ENCODE measurements around the gene LRRC63.
A peak's percentile ranks its signal among the peaks of the same experiment; 100 is the strongest.
"Not testable (repeated sequence)": the region's sequence is repeated elsewhere in the genome, so short reads cannot be mapped to it uniquely, and the experiment has no call there.

Gene LRRC63

DNA sequence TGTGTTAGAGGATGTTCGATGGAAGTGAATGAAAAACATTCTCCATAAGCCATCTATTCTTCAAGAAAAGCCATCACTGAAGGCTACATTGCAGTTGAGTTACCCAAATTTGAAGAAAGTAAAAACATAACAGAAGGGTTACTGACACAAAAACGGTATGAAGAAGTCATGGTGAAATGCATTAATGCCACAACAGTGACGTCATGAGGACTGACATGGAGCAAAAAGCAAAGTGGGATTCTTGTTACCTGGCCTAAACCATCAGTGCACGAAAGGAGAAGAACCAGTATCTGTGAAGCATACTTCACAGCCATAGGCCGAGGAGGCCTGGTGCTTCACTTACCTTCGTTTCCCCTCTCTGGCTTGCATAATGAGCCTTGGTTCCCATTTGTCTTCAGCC, 58.7 kb downstream of the LRRC63 start:
- Histone ChIP-seq H2BK120ac (ENCODE audit: low read depth, low read length) (no peak overlapping the region), H3K27me3 (ENCODE audit: insufficient read depth, low read length, poor library complexity) (no peaks in the 10 kb centered on the region), H3K4me3 (ENCODE audit: low read length) (no peak overlapping the region), H2BK15ac (replicated peaks; ENCODE audit: low read depth) (no peak overlapping the region), H2BK5ac (ENCODE audit: low read length) (no peak overlapping the region), H3K23ac (ENCODE audit: low read length) (no peak overlapping the region), H2AK5ac (ENCODE audit: low read length) (no peak overlapping the region), H3K18ac (ENCODE audit: low read length) (no peak overlapping the region), H3K56ac (ENCODE audit: low read length) (no peak overlapping the region), H3K4me1 (ENCODE audit: control insufficient read depth, low read depth, low read length) (no peaks in the 10 kb centered on the region), H3K4ac (ENCODE audit: low read depth, low read length) (no peak overlapping the region), H3K4me2 (ENCODE audit: low read length) (no peak overlapping the region), H3K9ac (ENCODE audit: low read length) (no peak overlapping the region), H3K79me2 (ENCODE audit: control insufficient read depth, insufficient read depth, low read length) (no peaks in the 10 kb centered on the region), H4K5ac (ENCODE audit: low read length) (no peak overlapping the region), H3K36me3 (ENCODE audit: control insufficient read depth, insufficient read depth, low read length) (no peaks in the 10 kb centered on the region), H4K8ac (ENCODE audit: low read depth, low read length) (no peak overlapping the region), H3K27ac (ENCODE audit: low read depth, low read length) (no peak overlapping the region), H3K79me1 (ENCODE audit: low read length) (no peaks in the 10 kb centered on the region)
- WGBS (ENCODE audit: extremely low coverage, insufficient coverage, low lambda C conversion rate) = no CpG with 5 or more reads among the region's 6 CpGs
- no peak for DNase-seq

DNA sequence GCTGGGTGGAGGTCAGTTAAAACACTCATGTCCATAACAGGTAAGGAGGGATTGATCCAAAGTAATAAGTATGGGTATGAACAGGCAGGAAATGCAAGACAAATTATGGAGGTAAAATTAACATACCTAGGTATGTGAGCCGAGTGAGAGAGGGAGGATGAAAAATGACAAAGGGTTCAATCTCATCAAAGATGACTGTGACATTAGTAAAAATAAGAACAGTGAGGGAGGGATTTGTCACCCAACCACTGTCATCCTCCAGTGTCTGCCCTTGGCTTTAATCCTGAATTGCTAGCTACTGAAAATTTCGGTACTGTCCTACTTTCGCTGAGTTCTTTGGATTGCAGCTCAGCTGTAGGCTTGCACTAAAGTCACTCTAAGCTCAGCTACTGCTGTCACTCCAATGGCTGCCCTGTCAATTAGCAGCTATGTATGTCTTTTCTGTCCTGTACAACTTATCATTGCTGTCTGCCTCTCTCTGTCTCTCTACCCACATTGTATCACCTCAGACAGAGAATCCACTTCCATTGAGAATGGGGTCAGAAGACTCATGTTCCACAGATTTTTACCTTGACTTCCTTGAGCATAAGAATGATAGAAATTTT, 62.5 kb downstream of the LRRC63 start:
- Histone ChIP-seq H3K36me3 (ENCODE audit: control insufficient read depth, insufficient read depth, low read length) (no peaks in the 10 kb centered on the region), H3K27me3 (ENCODE audit: insufficient read depth, low read length, poor library complexity) (no peaks in the 10 kb centered on the region), H2BK120ac (ENCODE audit: low read depth, low read length) (no peak overlapping the region), H3K9ac (ENCODE audit: low read length) (no peak overlapping the region), H3K27ac (ENCODE audit: low read depth, low read length) (no peak overlapping the region), H3K4me2 (ENCODE audit: low read length) (no peak overlapping the region), H4K5ac (ENCODE audit: low read length) (no peak overlapping the region), H3K56ac (ENCODE audit: low read length) (no peak overlapping the region), H4K8ac (ENCODE audit: low read depth, low read length) (no peak overlapping the region), H3K4me3 (ENCODE audit: low read length) (no peak overlapping the region), H3K4ac (ENCODE audit: low read depth, low read length) (no peak overlapping the region), H3K18ac (ENCODE audit: low read length) (no peak overlapping the region), H3K23ac (ENCODE audit: low read length) (no peak overlapping the region), H2BK15ac (replicated peaks; ENCODE audit: low read depth) (no peak overlapping the region), H3K4me1 (ENCODE audit: control insufficient read depth, low read depth, low read length) (no peaks in the 10 kb centered on the region), H2AK5ac (ENCODE audit: low read length) (no peak overlapping the region), H2BK5ac (ENCODE audit: low read length) (no peak overlapping the region), H3K79me1 (ENCODE audit: low read length) (no peaks in the 10 kb centered on the region), H3K79me2 (ENCODE audit: control insufficient read depth, insufficient read depth, low read length) (no peaks in the 10 kb centered on the region)
- no peak for DNase-seq
- no CpG with 5 or more reads among the region's 3 CpGs for WGBS (ENCODE audit: extremely low coverage, insufficient coverage, low lambda C conversion rate)

DNA sequence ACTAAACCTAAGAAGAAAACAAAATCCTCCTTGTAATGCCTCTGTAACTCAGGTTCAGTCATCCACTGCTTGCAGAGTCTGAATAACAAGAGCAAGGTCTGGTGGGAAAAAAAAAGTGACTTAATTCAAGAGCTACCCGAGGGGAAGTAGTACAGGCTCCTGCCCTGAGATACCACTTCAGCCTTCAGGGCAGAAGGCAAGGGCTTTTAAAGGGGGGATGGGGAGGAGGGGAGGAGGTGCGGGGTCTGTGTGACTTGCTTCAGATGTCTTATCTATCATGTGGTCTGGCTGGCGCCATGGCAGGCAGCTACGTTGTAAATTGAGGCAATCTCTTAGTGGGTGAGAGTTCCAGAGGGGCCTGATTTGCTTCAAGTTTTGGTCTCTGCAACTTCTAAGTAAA, 66.7 kb downstream of the LRRC63 start:
- Histone ChIP-seq H2BK5ac (ENCODE audit: low read length) (no peak overlapping the region), H3K23ac (ENCODE audit: low read length) (no peak overlapping the region), H3K56ac (ENCODE audit: low read length) (no peak overlapping the region), H2AK5ac (ENCODE audit: low read length) (no peak overlapping the region), H3K36me3 (ENCODE audit: control insufficient read depth, insufficient read depth, low read length) (no peaks in the 10 kb centered on the region), H3K4me2 (ENCODE audit: low read length) (no peak overlapping the region), H3K4me1 (ENCODE audit: control insufficient read depth, low read depth, low read length) (no peaks in the 10 kb centered on the region), H3K18ac (ENCODE audit: low read length) (no peak overlapping the region), H4K8ac (ENCODE audit: low read depth, low read length) (no peak overlapping the region), H3K4me3 (ENCODE audit: low read length) (no peak overlapping the region), H2BK15ac (replicated peaks; ENCODE audit: low read depth) (no peak overlapping the region), H3K79me1 (ENCODE audit: low read length) (no peaks in the 10 kb centered on the region), H4K5ac (ENCODE audit: low read length) (no peak overlapping the region), H2BK120ac (ENCODE audit: low read depth, low read length) (no peak overlapping the region), H3K9ac (ENCODE audit: low read length) (no peak overlapping the region), H3K27ac (ENCODE audit: low read depth, low read length) (no peak overlapping the region), H3K79me2 (ENCODE audit: control insufficient read depth, insufficient read depth, low read length) (no peaks in the 10 kb centered on the region), H3K4ac (ENCODE audit: low read depth, low read length) (no peak overlapping the region), H3K27me3 (ENCODE audit: insufficient read depth, low read length, poor library complexity) (no peaks in the 10 kb centered on the region)
- no CpG with 5 or more reads among the region's 4 CpGs for WGBS (ENCODE audit: extremely low coverage, insufficient coverage, low lambda C conversion rate)
- peak; percentile 97 for DNase-seq

DNA sequence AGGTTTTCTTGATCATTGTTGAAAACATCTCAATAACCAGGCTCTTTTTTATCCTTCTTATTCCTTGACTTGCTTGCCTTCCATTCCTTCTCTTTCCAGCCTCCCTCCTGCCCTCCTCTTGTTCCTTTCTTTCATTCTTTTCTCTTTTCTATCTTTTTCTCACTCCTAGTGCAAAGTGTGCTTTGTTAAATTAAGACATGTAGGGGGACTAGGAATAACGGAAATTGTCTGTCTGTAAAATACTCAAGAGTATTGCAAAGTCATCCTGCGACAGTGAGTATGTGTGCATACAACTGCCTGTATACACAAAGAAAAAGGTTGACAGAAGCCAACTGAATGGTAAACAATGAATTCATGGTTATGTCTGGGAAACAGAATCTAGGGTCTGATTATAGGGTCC, 70.1 kb downstream of the LRRC63 start:
- Histone ChIP-seq H3K27me3 (ENCODE audit: insufficient read depth, low read length, poor library complexity) (no peaks in the 10 kb centered on the region), H2BK120ac (ENCODE audit: low read depth, low read length) (no peak overlapping the region), H3K36me3 (ENCODE audit: control insufficient read depth, insufficient read depth, low read length) (no peaks in the 10 kb centered on the region), H3K18ac (ENCODE audit: low read length) (no peak overlapping the region), H3K79me2 (ENCODE audit: control insufficient read depth, insufficient read depth, low read length) (no peaks in the 10 kb centered on the region), H2AK5ac (ENCODE audit: low read length) (no peak overlapping the region), H3K79me1 (ENCODE audit: low read length) (no peaks in the 10 kb centered on the region), H3K4me2 (ENCODE audit: low read length) (no peak overlapping the region), H3K4me1 (ENCODE audit: control insufficient read depth, low read depth, low read length) (no peaks in the 10 kb centered on the region), H4K5ac (ENCODE audit: low read length) (no peak overlapping the region), H3K9ac (ENCODE audit: low read length) (no peak overlapping the region), H3K4ac (ENCODE audit: low read depth, low read length) (no peak overlapping the region), H2BK15ac (replicated peaks; ENCODE audit: low read depth) (no peak overlapping the region), H2BK5ac (ENCODE audit: low read length) (no peak overlapping the region), H3K23ac (ENCODE audit: low read length) (no peak overlapping the region), H4K8ac (ENCODE audit: low read depth, low read length) (no peak overlapping the region), H3K4me3 (ENCODE audit: low read length) (no peak overlapping the region), H3K27ac (ENCODE audit: low read depth, low read length) (no peak overlapping the region), H3K56ac (ENCODE audit: low read length) (no peak overlapping the region)
- no CpG with 5 or more reads among the region's 2 CpGs for WGBS (ENCODE audit: extremely low coverage, insufficient coverage, low lambda C conversion rate)
- no peak for DNase-seq

DNA sequence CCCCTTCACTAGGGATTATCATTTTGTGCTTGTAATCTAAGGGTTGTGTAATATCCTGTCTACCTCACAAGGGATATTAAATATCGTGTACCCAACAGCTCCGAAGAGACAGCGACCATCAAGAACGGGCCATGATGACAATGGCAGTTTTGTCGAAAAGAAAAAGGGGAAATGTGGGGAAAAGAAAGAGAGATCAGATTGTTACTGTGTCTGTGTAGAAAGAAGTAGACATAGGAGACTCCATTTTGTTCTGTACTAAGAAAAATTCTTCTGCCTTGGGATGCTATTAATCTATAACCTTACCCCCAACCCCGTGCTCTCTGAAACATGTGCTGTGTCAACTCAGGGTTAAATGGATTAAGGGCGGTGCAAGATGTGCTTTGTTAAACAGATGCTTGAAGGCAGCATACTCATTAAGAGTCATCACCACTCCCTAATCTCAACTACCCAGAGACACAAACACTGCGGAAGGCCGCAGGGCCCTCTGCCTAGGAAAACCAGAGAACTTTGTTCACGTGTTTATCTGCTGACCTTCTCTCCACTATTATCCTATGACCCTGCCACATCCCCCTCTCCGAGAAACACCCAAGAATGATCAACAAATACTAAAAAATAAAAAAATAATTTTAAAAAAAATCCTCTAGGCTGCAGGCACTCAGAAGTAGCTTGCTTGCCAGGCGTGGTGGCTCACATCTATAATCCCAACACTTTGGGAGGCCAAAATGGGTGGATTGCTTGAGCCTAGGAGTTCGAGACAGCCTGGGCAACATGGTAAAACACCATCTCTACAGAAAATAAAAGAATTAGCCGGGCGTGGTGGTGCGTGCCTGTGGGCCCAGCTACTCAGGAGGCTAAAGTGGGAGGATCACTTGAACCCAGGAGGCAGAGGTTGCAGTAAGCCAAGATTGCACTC, 72.4 kb downstream of the LRRC63 start:
- not testable (repeated sequence) for H3K4me3 ChIP-seq (ENCODE audit: low read length); H3K79me2 ChIP-seq (ENCODE audit: control insufficient read depth, insufficient read depth, low read length); H3K9ac ChIP-seq (ENCODE audit: low read length); H2BK15ac ChIP-seq (replicated peaks; ENCODE audit: low read depth); H3K18ac ChIP-seq (ENCODE audit: low read length); DNase-seq; H3K27me3 ChIP-seq (ENCODE audit: insufficient read depth, low read length, poor library complexity); H2BK5ac ChIP-seq (ENCODE audit: low read length); H2AK5ac ChIP-seq (ENCODE audit: low read length); H3K4me1 ChIP-seq (ENCODE audit: control insufficient read depth, low read depth, low read length); H3K23ac ChIP-seq (ENCODE audit: low read length); H3K79me1 ChIP-seq (ENCODE audit: low read length); H4K5ac ChIP-seq (ENCODE audit: low read length); H4K8ac ChIP-seq (ENCODE audit: low read depth, low read length); H3K4me2 ChIP-seq (ENCODE audit: low read length); H3K27ac ChIP-seq (ENCODE audit: low read depth, low read length); H3K4ac ChIP-seq (ENCODE audit: low read depth, low read length); H3K36me3 ChIP-seq (ENCODE audit: control insufficient read depth, insufficient read depth, low read length)
- WGBS (ENCODE audit: extremely low coverage, insufficient coverage, low lambda C conversion rate) = no CpG with 5 or more reads among the region's 16 CpGs
- H3K56ac ChIP-seq (ENCODE audit: low read length) = peak overlapping the region; percentile 54
- H2BK120ac ChIP-seq (ENCODE audit: low read depth, low read length) = peak overlapping the region; percentile 51

All from mesendoderm (in vitro differentiated cells).